Measurements from ENCODE around the gene LPP. TPM values are rescaled to one million over a fixed set of nuclear protein-coding genes. Genes with fewer than 3 reads are reported as not detected.

Gene LPP
- polyA plus RNA-seq, 1 donor (not counting 4 experiments of a cell fraction or from before 2014, with no cell fraction given): 16.0 TPM

DNA sequence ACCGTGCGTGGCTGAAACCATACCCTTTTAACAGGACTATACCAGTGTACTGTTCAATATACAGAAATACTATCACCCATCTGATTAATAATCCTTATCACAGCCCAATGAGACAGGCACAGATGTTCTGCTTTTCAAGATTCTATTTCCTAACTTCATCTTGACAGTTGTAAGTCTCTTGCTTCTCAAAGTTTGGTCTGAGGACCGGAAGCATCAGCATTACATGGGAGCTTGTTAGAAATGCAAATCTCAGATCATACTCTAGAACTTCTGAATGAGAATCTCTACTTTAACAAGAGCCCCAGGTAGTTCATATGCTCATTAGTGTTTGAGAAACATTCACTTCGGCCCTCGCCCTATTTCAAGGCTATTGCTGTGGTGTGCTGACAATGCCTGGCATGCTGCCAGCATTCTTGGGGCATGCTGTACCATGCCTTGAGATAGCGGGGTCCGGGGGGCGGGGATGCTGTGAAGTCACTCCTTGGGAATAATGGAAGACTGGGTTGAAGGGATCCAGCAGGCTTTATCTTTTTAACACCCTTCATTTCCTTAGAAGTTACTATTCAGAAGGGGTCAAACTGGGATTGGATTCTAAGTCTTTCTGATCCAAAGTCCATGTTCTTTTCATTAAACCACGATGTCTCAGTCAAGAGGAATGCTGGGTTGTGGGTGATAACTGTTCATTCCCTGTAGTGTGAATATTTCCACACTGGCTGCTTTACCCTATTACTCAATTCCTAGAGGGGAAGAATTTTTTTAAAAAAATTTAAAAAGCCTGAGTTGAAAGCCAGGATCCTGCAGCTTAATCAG lies 194.7 kb downstream of the LPP start:
- Histone ChIP-seq H2AFZ (ENCODE audit: control insufficient read depth, low read length) (no peak overlapping the region), H3K27ac (ENCODE audit: control insufficient read depth, insufficient read depth, low read length) (peak overlapping the region; percentile 65), H3K9me1 (ENCODE audit: control insufficient read depth, extremely low read depth, insufficient read depth, low read length) (no peaks in the 10 kb centered on the region), H3K27me3 (ENCODE audit: control insufficient read depth, extremely low read depth, insufficient read depth, low read length) (no peaks in the 10 kb centered on the region), H4K20me1 (ENCODE audit: control insufficient read depth, extremely low read depth, insufficient read depth, low read length) (no peaks in the 10 kb centered on the region), H3K4me3 (ENCODE audit: control insufficient read depth in 2 of 3, extremely low read depth in 1 of 3, insufficient read depth in 2 of 3, low read depth in 1 of 3, low read length in 3 of 3) (peak overlapping the region in 2 of 3 experiments; percentile 4 to 11), H3K4me2 (ENCODE audit: control insufficient read depth, extremely low read depth, insufficient read depth, low read depth, low read length) (peak overlapping the region; percentile 48), H3K36me3 (ENCODE audit: control insufficient read depth in 2 of 2, extremely low read depth in 1 of 2, insufficient read depth in 2 of 2, low read length in 2 of 2) (peaks cover 0 to 3% of the 10 kb centered on the region in 2 experiments), H3K4me1 (ENCODE audit: control insufficient read depth, extremely low read depth, insufficient read depth, low read length) (peaks cover 33% of the 10 kb centered on the region), H3K9ac (ENCODE audit: control insufficient read depth, extremely low read depth, insufficient read depth, low read length) (peak overlapping the region; percentile 33), H3K9me3 (ENCODE audit: control insufficient read depth, low read depth, low read length) (no peaks in the 10 kb centered on the region), H3K79me2 (ENCODE audit: control insufficient read depth, insufficient read depth, low read length) (no peaks in the 10 kb centered on the region)
- DNase-seq (ENCODE audit: low read depth, low spot score): peak; percentile 95
- dilution Hi-C loops (cut with MboI; ENCODE audit: extremely low pct_ligation_motif_present, low sequenced_read_pairs): no loop called here
- peak; percentile 88 for FAIRE-seq
- TF ChIP-seq EZH2 (IDR thresholded peaks at IDR 0.05; ENCODE audit: low read length): no peak
- TF ChIP-seq, protein P1, sequence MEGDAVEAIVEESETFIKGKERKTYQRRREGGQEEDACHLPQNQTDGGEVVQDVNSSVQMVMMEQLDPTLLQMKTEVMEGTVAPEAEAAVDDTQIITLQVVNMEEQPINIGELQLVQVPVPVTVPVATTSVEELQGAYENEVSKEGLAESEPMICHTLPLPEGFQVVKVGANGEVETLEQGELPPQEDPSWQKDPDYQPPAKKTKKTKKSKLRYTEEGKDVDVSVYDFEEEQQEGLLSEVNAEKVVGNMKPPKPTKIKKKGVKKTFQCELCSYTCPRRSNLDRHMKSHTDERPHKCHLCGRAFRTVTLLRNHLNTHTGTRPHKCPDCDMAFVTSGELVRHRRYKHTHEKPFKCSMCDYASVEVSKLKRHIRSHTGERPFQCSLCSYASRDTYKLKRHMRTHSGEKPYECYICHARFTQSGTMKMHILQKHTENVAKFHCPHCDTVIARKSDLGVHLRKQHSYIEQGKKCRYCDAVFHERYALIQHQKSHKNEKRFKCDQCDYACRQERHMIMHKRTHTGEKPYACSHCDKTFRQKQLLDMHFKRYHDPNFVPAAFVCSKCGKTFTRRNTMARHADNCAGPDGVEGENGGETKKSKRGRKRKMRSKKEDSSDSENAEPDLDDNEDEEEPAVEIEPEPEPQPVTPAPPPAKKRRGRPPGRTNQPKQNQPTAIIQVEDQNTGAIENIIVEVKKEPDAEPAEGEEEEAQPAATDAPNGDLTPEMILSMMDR (optimal IDR thresholded peaks at IDR 0.05 in 1 of 3, IDR thresholded peaks at IDR 0.05 in 1 of 3, conservative IDR thresholded peaks at IDR 0.05 in 1 of 3; ENCODE audit: extremely low read depth in 1 of 3, insufficient read depth in 2 of 3, low read length in 3 of 3): no peak

DNA sequence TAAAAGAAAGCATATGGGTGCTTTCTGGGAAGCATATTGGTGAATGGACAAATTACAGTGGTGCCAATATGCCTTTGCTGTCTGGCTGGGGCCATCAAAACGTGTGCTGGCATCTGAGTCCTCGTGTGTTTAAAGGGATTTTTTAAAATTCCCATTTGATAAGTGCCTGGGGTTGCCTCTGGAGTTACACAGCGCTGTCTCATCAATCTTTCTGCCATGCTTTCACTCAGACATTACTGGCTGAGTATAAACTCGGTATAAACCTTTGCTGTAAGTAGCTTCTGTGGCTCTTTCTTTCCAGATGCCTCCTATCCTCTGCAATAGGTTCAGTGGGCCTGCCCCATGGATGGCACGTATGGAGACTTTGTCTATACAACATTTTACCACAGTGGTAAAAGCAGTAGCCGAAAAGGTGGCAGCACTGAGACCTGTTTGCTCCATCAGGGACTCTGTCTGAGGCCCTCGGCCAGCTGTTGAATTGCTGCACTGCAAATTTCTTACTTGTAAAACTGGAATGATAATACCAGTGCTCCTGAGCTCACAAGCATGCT lies 195.5 kb downstream of the LPP start:
- no peaks in the 10 kb centered on the region for H3K9me3 ChIP-seq (ENCODE audit: control insufficient read depth, low read depth, low read length)
- no peaks in the 10 kb centered on the region for H3K79me2 ChIP-seq (ENCODE audit: control insufficient read depth, insufficient read depth, low read length)
- no peak for DNase-seq (ENCODE audit: low read depth, low spot score)
- dilution Hi-C loops (cut with MboI; ENCODE audit: extremely low pct_ligation_motif_present, low sequenced_read_pairs): no loop called here
- H4K20me1 ChIP-seq (ENCODE audit: control insufficient read depth, extremely low read depth, insufficient read depth, low read length): no peaks in the 10 kb centered on the region
- H2AFZ ChIP-seq (ENCODE audit: control insufficient read depth, low read length): no peak overlapping the region
- no peak for TF ChIP-seq EZH2 (IDR thresholded peaks at IDR 0.05; ENCODE audit: low read length)
- TF ChIP-seq, protein P1 (optimal IDR thresholded peaks at IDR 0.05 in 1 of 3, IDR thresholded peaks at IDR 0.05 in 1 of 3, conservative IDR thresholded peaks at IDR 0.05 in 1 of 3; ENCODE audit: extremely low read depth in 1 of 3, insufficient read depth in 2 of 3, low read length in 3 of 3): peak in 2 of 3 experiments; percentile 14 to 28
- H3K4me2 ChIP-seq (ENCODE audit: control insufficient read depth, extremely low read depth, insufficient read depth, low read depth, low read length): peak overlapping the region; percentile 48
- H3K27me3 ChIP-seq (ENCODE audit: control insufficient read depth, extremely low read depth, insufficient read depth, low read length): no peaks in the 10 kb centered on the region
- peaks cover 33% of the 10 kb centered on the region for H3K4me1 ChIP-seq (ENCODE audit: control insufficient read depth, extremely low read depth, insufficient read depth, low read length)
- H3K9me1 ChIP-seq (ENCODE audit: control insufficient read depth, extremely low read depth, insufficient read depth, low read length): no peaks in the 10 kb centered on the region
- peaks cover 0 to 3% of the 10 kb centered on the region in 2 experiments for H3K36me3 ChIP-seq (ENCODE audit: control insufficient read depth in 2 of 2, extremely low read depth in 1 of 2, insufficient read depth in 2 of 2, low read length in 2 of 2)
- peak overlapping the region; percentile 9 for H3K9ac ChIP-seq (ENCODE audit: control insufficient read depth, extremely low read depth, insufficient read depth, low read length)
- peak overlapping the region; percentile 52 for H3K27ac ChIP-seq (ENCODE audit: control insufficient read depth, insufficient read depth, low read length)
- no peak overlapping the region for H3K4me3 ChIP-seq (ENCODE audit: control insufficient read depth in 2 of 3, extremely low read depth in 1 of 3, insufficient read depth in 2 of 3, low read depth in 1 of 3, low read length in 3 of 3)
- FAIRE-seq: peak; percentile 67

Measured in keratinocyte (primary cell).